Measurements from ENCODE around the gene ARFGAP2. TPM values are rescaled to one million over a fixed set of nuclear protein-coding genes. Genes with fewer than 3 reads are reported as not detected.

The ARFGAP2 gene
- total and polyA plus RNA-seq, 2 of the 8 experiments (the other 6 are each of a cell fraction or from before 2014, with no cell fraction given), result 50.2 to 64.0 TPM

- TF ChIP-seq EP300 (IDR thresholded peaks at IDR 0.05; ENCODE audit: borderline replicate concordance in 1 of 2, low read depth in 2 of 2, low read length in 2 of 2), result no peak
- no peak for TF ChIP-seq BACH1 (IDR thresholded peaks at IDR 0.05; ENCODE audit: low read length)
- no peak for TF ChIP-seq ASH2L (IDR thresholded peaks at IDR 0.05; ENCODE audit: low read length)
- no peak for TF ChIP-seq HDAC6 (IDR thresholded peaks at IDR 0.05; ENCODE audit: low read depth, low read length)
- no peak for TF ChIP-seq RBBP5 (IDR thresholded peaks at IDR 0.05; ENCODE audit: borderline replicate concordance, low read depth, low read length)
- TF ChIP-seq GABPA (IDR thresholded peaks at IDR 0.05; ENCODE audit: borderline replicate concordance, insufficient read depth, low read length), result no peak
- no peak for TF ChIP-seq MAFK (IDR thresholded peaks at IDR 0.05; ENCODE audit: low read depth, low read length)
- no peak for TF ChIP-seq KDM5A (IDR thresholded peaks at IDR 0.05; ENCODE audit: low read length)
Observed at GRCh38 chr11:47180006-47180787, 3.5 kb upstream of the ARFGAP2 start (continued).
